Endothelial cell of umbilical vein (primary cell): ENCODE data around the gene ADAM22. TPM values are rescaled to one million over a fixed set of nuclear protein-coding genes. Genes with fewer than 3 reads are reported as not detected.

ENCODE experiments used
- BruUV-seq: library from RNA; stranded (reverse); fragments of 400-500 nt; replicated peaks from 2 replicates; lab custom pipeline; 2021; lab: Mats Ljungman, UMichigan
- CTCF ChIA-PET: fragments of 300-600, 350-600 bp; sonication (Branson Sonifier 250); formaldehyde crosslinking; loops from one replicate; lab custom pipeline; 2021; ENCODE audit warnings: antibody characterized with exemption, inconsistent platforms; lab: Charles Lee
- POLR2A ChIA-PET: fragments of 300-600, 350-600 bp; sonication (Branson Sonifier 250); formaldehyde crosslinking; loops from one replicate; lab custom pipeline; 2021; ENCODE audit warnings: antibody characterized with exemption, inconsistent platforms; lab: Charles Lee
- DNase-seq: peaks from one replicate; pipeline ENCODE4 v3.0.0-alpha.2; 2011; ENCODE audit warnings: low read depth, low spot score
- FAIRE-seq: peaks from 2 replicates; lab custom pipeline; 2011; peaks lifted over from hg19 to GRCh38; lab: Jason Lieb, UNC
- H2AFZ ChIP-seq: 2 replicates; pipeline ENCODE4 v1.6.0; 2012; ENCODE audit warnings: low read depth, low read length, control low read depth, inconsistent platforms
- H3K27ac ChIP-seq: 2 replicates; pipeline ENCODE4 v1.5.1; 2011; ENCODE audit warnings: low read depth, mild to moderate bottlenecking, control low read depth, low read length, moderate library complexity; ENCODE audit not compliant: insufficient read depth
- H3K27me3 ChIP-seq, 2 experiments: 2 replicates each; pipeline versions ENCODE4 v1.6.0 to v1.6.1; 2011; ENCODE audit warnings: low read length in 2 of 2, mixed read lengths in 1 of 2; ENCODE audit not compliant: control insufficient read depth in 2 of 2, insufficient read depth in 2 of 2
- H3K36me3 ChIP-seq, 2 experiments: 2 replicates in 1 of 2; 3 replicates in 1 of 2; pipeline ENCODE4 v1.5.1; 2011; ENCODE audit warnings: low read length in 2 of 2, mild to moderate bottlenecking in 1 of 2, moderate library complexity in 1 of 2; ENCODE audit not compliant: control insufficient read depth in 2 of 2, insufficient read depth in 2 of 2; ENCODE audit errors: extremely low read depth in 1 of 2
- H3K4me1 ChIP-seq: 3 replicates; pipeline ENCODE4 v1.5.1; 2011; ENCODE audit warnings: mild to moderate bottlenecking, low read length; ENCODE audit not compliant: control insufficient read depth, insufficient read depth; ENCODE audit errors: extremely low read depth
- H3K4me2 ChIP-seq: 2 replicates; pipeline ENCODE4 v1.6.1; 2011; ENCODE audit warnings: low read length, control low read depth, mixed read lengths; ENCODE audit not compliant: insufficient read depth
- H3K4me3 ChIP-seq, 3 experiments: fragments of 200-600 bp in 1 of 3; sonication (generic), shearing (Covaris generic) in 1 of 3; replicated peaks in 1 of 3; 2 replicates each; pipeline ENCODE4 v1.5.1; 2011 to 2016; ENCODE audit warnings: control low read depth in 3 of 3, low read length in 3 of 3, mild to moderate bottlenecking in 2 of 3, inconsistent platforms in 1 of 3, low read depth in 1 of 3, moderate library complexity in 1 of 3; ENCODE audit not compliant: insufficient read depth in 1 of 3
- H3K79me2 ChIP-seq: 2 replicates; pipeline ENCODE4 v1.6.0; 2012; ENCODE audit warnings: low read length, inconsistent platforms; ENCODE audit not compliant: control insufficient read depth, insufficient read depth
- H3K9ac ChIP-seq: replicated peaks from 2 replicates; pipeline ENCODE3; 2011; ENCODE audit warnings: low read length, control low read depth; ENCODE audit not compliant: insufficient read depth; ENCODE audit errors: extremely low read depth
- H3K9me1 ChIP-seq: replicated peaks from 3 replicates; pipeline ENCODE4 v1.6.0; 2011; ENCODE audit warnings: mild to moderate bottlenecking, low read length; ENCODE audit not compliant: control insufficient read depth, insufficient read depth; ENCODE audit errors: extremely low read depth
- H3K9me3 ChIP-seq: replicated peaks from 2 replicates; pipeline ENCODE4 v1.5.1; 2012; ENCODE audit warnings: low read length, inconsistent platforms; ENCODE audit not compliant: control insufficient read depth, insufficient read depth
- H4K20me1 ChIP-seq: replicated peaks from 2 replicates; pipeline ENCODE3; 2011; ENCODE audit warnings: mild to moderate bottlenecking, low read length; ENCODE audit not compliant: control insufficient read depth, insufficient read depth; ENCODE audit errors: extremely low read depth
- EZH2 ChIP-seq: IDR thresholded peaks from 2 replicates; pipeline ENCODE4 v1.6.1; 2012; ENCODE audit warnings: borderline replicate concordance, low read depth, mild to moderate bottlenecking, moderate library complexity, low read length, inconsistent platforms; ENCODE audit not compliant: severe bottlenecking
- FOS ChIP-seq: IDR thresholded peaks from 2 replicates; pipeline ENCODE4 v1.6.1; 2011; ENCODE audit warnings: mild to moderate bottlenecking, low read length, moderate library complexity, borderline replicate concordance; ENCODE audit not compliant: insufficient read depth
- GATA2 ChIP-seq: IDR thresholded peaks from 2 replicates; pipeline ENCODE4 v1.7.0; 2011; ENCODE audit warnings: low read depth, mild to moderate bottlenecking, moderate library complexity, mixed read lengths, low read length; ENCODE audit not compliant: insufficient read length, insufficient read depth
- JUN ChIP-seq: IDR thresholded peaks from 2 replicates; pipeline ENCODE4 v1.6.1; 2011; ENCODE audit warnings: borderline replicate concordance, low read depth; ENCODE audit not compliant: insufficient read length, insufficient read depth
- MYC ChIP-seq: IDR thresholded peaks from one replicate; pipeline ENCODE4 v1.6.1; 2011; ENCODE audit warnings: mild to moderate bottlenecking, low read depth, low read length
- POLR2A ChIP-seq: IDR thresholded peaks from 2 replicates; pipeline ENCODE4 v1.6.1; 2012; ENCODE audit warnings: low read depth, mild to moderate bottlenecking, control low read depth, low read length
- dilution Hi-C: fragments of 300-500 bp; cut with MboI; formaldehyde crosslinking; loops from one replicate; pipeline ENCODE4 v1.15.0; 2019; ENCODE audit warnings: low sequenced_read_pairs; ENCODE audit not compliant: extremely low pct_ligation_motif_present
- intact Hi-C: fragments of 100-400 bp; cut with micrococcal nuclease; formaldehyde crosslinking; loops from one replicate; pipeline ENCODE4 v1.10.0; 2022
- polyA plus RNA-seq, 4 experiments: library from polyadenylated mRNA; depleted of rRNA in 3 of 4; stranded (reverse) in 3 of 4; unstranded in 1 of 4; fragments of >200 nt; gene quantifications; 2 replicates each; pipeline versions ENCODE4 v1.2.1 to v1.2.3, GENCODE V29; 2011 to 2012; ENCODE audit warnings: missing spikeins in 1 of 4
- total RNA-seq: library from RNA; stranded (reverse); gene quantifications from 2 replicates; pipeline ENCODE4 v1.2.3, GENCODE V29; 2021
- TF ChIP-seq, protein P1 (sequence below), 2 donors: IDR thresholded peaks; 1 replicate in 1 of 2; 2 replicates in 1 of 2; pipeline ENCODE4 v1.5.1; 2011; ENCODE audit warnings: low read length in 2 of 2, mild to moderate bottlenecking in 2 of 2, moderate library complexity in 2 of 2, control low read depth in 1 of 2, inconsistent platforms in 1 of 2, low read depth in 1 of 2; ENCODE audit not compliant: insufficient read depth in 1 of 2; ENCODE audit errors: extremely low read depth in 1 of 2
- TF ChIP-seq, protein P2 (sequence below): IDR thresholded peaks from 2 replicates; pipeline ENCODE4 v1.6.1; 2011; ENCODE audit not compliant: insufficient read depth, insufficient read length

The ADAM22 gene
- total and polyA plus RNA-seq, 2 donors (not counting 3 experiments of a cell fraction or from before 2014, with no cell fraction given): 0.33 to 0.53 TPM

DNA sequence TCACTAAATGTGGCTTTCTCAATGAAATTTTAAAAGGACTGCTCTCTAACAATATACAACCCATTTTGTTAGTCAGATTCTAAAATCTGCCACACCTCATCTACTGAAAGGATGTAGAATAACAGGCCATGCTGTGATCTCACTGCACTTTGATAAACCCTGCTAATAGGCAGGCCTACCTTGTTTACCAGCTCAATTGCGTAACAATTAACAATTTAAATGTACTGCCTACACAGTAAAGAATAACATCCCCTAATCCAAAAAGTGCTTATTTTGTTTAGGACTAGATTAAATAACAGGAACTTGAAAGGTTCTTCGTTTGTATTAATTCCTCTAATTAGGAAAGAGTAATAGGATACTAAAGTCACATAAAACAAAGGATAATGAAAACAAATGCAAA lies 281.2 kb downstream of the ADAM22 start:
- H3K9ac ChIP-seq: no peak overlapping the region
- H4K20me1 ChIP-seq: peaks cover 4% of the 10 kb centered on the region
- peaks cover 64% of the 10 kb centered on the region for H3K79me2 ChIP-seq
- H3K27ac ChIP-seq: no peak overlapping the region
- no peak overlapping the region for H3K4me2 ChIP-seq
- DNase-seq (no peak), FAIRE-seq (no peak)
- H3K9me3 ChIP-seq: no peaks in the 10 kb centered on the region
- dilution Hi-C loops: no loop called here
- ChIA-PET POLR2A (no interaction called here), CTCF (no interaction called here)
- intact Hi-C loops: loop anchor here (5.0 to 10.0 kb wide), 2 partner anchors 280 to 588 kb away; partner anchors contain the start of genes ADAM22 and RUNDC3B
- H3K4me3 ChIP-seq: no peak overlapping the region
- no peaks in the 10 kb centered on the region for H3K27me3 ChIP-seq
- H2AFZ ChIP-seq: no peak overlapping the region
- BruUV-seq: no TSS peak
- H3K9me1 ChIP-seq: no peaks in the 10 kb centered on the region
- peaks cover 8% of the 10 kb centered on the region for H3K4me1 ChIP-seq
- TF ChIP-seq, protein P1, sequence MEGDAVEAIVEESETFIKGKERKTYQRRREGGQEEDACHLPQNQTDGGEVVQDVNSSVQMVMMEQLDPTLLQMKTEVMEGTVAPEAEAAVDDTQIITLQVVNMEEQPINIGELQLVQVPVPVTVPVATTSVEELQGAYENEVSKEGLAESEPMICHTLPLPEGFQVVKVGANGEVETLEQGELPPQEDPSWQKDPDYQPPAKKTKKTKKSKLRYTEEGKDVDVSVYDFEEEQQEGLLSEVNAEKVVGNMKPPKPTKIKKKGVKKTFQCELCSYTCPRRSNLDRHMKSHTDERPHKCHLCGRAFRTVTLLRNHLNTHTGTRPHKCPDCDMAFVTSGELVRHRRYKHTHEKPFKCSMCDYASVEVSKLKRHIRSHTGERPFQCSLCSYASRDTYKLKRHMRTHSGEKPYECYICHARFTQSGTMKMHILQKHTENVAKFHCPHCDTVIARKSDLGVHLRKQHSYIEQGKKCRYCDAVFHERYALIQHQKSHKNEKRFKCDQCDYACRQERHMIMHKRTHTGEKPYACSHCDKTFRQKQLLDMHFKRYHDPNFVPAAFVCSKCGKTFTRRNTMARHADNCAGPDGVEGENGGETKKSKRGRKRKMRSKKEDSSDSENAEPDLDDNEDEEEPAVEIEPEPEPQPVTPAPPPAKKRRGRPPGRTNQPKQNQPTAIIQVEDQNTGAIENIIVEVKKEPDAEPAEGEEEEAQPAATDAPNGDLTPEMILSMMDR (IDR thresholded peaks at IDR 0.05; ENCODE audit: extremely low read depth in 1 of 2, insufficient read depth in 1 of 2, low read depth in 1 of 2, low read length in 2 of 2): no peak
- no peak for TF ChIP-seq FOS
- no peak for TF ChIP-seq POLR2A
- no peak for TF ChIP-seq GATA2
- TF ChIP-seq JUN: no peak
- peaks cover 19 to 30% of the 10 kb centered on the region in 2 experiments for H3K36me3 ChIP-seq

DNA sequence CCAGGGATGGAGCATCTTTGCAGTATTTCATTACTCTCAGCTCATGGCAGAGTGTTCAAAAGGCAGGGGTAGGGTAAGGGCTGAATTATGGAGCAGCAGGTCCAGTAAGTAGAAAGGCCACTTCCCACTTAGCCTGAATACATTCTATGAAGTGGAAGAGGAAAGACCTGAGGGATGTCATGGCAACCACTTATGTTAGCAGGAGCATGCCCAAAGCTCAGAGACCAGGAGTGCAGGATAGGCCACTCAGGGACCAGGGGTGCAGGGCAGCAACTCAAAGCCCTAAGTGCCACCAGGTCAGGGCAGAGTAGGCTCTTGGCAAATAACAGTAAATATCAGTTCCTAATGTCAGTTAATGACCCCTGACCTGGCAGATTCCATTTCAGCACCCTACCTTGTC lies 282.2 kb downstream of the ADAM22 start:
- no peak for DNase-seq
- H3K79me2 ChIP-seq: peaks cover 64% of the 10 kb centered on the region
- TF ChIP-seq GATA2: no peak
- TF ChIP-seq JUN: no peak
- TF ChIP-seq, protein P2, sequence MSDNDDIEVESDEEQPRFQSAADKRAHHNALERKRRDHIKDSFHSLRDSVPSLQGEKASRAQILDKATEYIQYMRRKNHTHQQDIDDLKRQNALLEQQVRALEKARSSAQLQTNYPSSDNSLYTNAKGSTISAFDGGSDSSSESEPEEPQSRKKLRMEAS: no peak
- TF ChIP-seq, protein P1 (IDR thresholded peaks at IDR 0.05; ENCODE audit: extremely low read depth in 1 of 2, insufficient read depth in 1 of 2, low read depth in 1 of 2, low read length in 2 of 2): no peak
- TF ChIP-seq MYC: no peak
- no peak for TF ChIP-seq POLR2A
- no peak for TF ChIP-seq EZH2
- no peak for FAIRE-seq
- H3K9me1 ChIP-seq: no peaks in the 10 kb centered on the region
- peaks cover 18 to 29% of the 10 kb centered on the region in 2 experiments for H3K36me3 ChIP-seq
- dilution Hi-C loops (no loop called here), intact Hi-C loops (loop anchor here (5.0 to 10.0 kb wide), 2 partner anchors 281 to 589 kb away; partner anchors contain the start of genes ADAM22 and RUNDC3B)
- H4K20me1 ChIP-seq: peaks cover 4% of the 10 kb centered on the region
- no peak overlapping the region for H3K4me3 ChIP-seq
- H3K9ac ChIP-seq: no peak overlapping the region
- H3K4me1 ChIP-seq: peaks cover 13% of the 10 kb centered on the region
- no peak overlapping the region for H3K27ac ChIP-seq
- POLR2A ChIA-PET: no interaction called here
- H3K4me2 ChIP-seq: no peak overlapping the region
- CTCF ChIA-PET: no interaction called here
- no peak overlapping the region for H2AFZ ChIP-seq
- no TSS peak for BruUV-seq
- H3K27me3 ChIP-seq: no peaks in the 10 kb centered on the region
- no peaks in the 10 kb centered on the region for H3K9me3 ChIP-seq
